A549 (cell line): Measurements from ENCODE around the gene SLC45A3.

Experiments
- CEBPB ChIP-seq, 2 experiments: fragments of >200 bp in 1 of 2; sonication (Bioruptor Twin) in 1 of 2; formaldehyde crosslinking in 1 of 2; IDR thresholded peaks; 2 replicates each; pipeline ENCODE4 v1.6.1; 2012 to 2016
- EHMT2 ChIP-seq: fragments of 200-600 bp; sonication (generic); IDR thresholded peaks from 2 replicates; pipeline ENCODE4 v1.6.1; 2016; ENCODE audit warnings: antibody characterized with exemption, low read depth, mild to moderate bottlenecking, moderate library complexity
- EP300 ChIP-seq, 2 experiments: fragments of >200 bp; sonication (Bioruptor Twin); formaldehyde crosslinking; IDR thresholded peaks; 2 replicates in 1 of 2; 3 replicates in 1 of 2; pipeline ENCODE4 v1.6.1; 2016 to 2017
- MYC ChIP-seq: IDR thresholded peaks from 2 replicates; pipeline ENCODE4 v1.6.1; 2012; ENCODE audit warnings: mild to moderate bottlenecking, inconsistent platforms, low read length, improper control_type of control experiment, borderline replicate concordance
- PHF8 ChIP-seq: fragments of 200-600 bp; sonication (generic); IDR thresholded peaks from 2 replicates; pipeline ENCODE4 v1.6.1; 2016; ENCODE audit warnings: low read depth, mild to moderate bottlenecking, antibody characterized with exemption, moderate library complexity, borderline replicate concordance
- POLR2A ChIP-seq: IDR thresholded peaks from 2 replicates; pipeline ENCODE4 v1.6.1; 2012; ENCODE audit warnings: mild to moderate bottlenecking, low read length
- RCOR1 ChIP-seq: fragments of 150-350 bp; IDR thresholded peaks from 2 replicates; pipeline ENCODE4 v1.6.1; 2014; ENCODE audit warnings: antibody characterized with exemption, low read length, low read depth
- RFX5 ChIP-seq: fragments of 450-650 bp; IDR thresholded peaks from 2 replicates; pipeline ENCODE4 v1.7.1; 2014; ENCODE audit warnings: antibody characterized with exemption, mild to moderate bottlenecking, moderate library complexity
- SMC3 ChIP-seq: fragments of >200 bp; sonication (Bioruptor Twin); formaldehyde crosslinking; IDR thresholded peaks from 3 replicates; pipeline ENCODE4 v1.6.1; 2018; ENCODE audit warnings: inconsistent platforms
- ZNF302 ChIP-seq: fragments of 250-450 bp; sonication (Bioruptor Pico); IDR thresholded peaks from 2 replicates; pipeline ENCODE4 v1.9.0; 2021; ENCODE audit warnings: inconsistent platforms, mild to moderate bottlenecking, moderate library complexity
- TF ChIP-seq, protein P1 (sequence below): fragments of >200 bp; sonication (Bioruptor Twin); formaldehyde crosslinking; IDR thresholded peaks from 3 replicates; pipeline ENCODE4 v1.5.1; 2016
- TF ChIP-seq, protein P2 (sequence below): IDR thresholded peaks from 2 replicates; pipeline ENCODE4 v1.6.1; 2012; ENCODE audit warnings: low read depth, borderline replicate concordance
- TF ChIP-seq, protein P3 (sequence below): fragments of 150-350 bp; IDR thresholded peaks from 2 replicates; pipeline ENCODE4 v1.6.1; 2014; ENCODE audit warnings: low read depth, mild to moderate bottlenecking, low read length
- TF ChIP-seq, protein P4 (sequence below): fragments of 450-650 bp; IDR thresholded peaks from 2 replicates; pipeline ENCODE4 v1.6.1; 2014; ENCODE audit warnings: antibody characterized with exemption

DNA sequence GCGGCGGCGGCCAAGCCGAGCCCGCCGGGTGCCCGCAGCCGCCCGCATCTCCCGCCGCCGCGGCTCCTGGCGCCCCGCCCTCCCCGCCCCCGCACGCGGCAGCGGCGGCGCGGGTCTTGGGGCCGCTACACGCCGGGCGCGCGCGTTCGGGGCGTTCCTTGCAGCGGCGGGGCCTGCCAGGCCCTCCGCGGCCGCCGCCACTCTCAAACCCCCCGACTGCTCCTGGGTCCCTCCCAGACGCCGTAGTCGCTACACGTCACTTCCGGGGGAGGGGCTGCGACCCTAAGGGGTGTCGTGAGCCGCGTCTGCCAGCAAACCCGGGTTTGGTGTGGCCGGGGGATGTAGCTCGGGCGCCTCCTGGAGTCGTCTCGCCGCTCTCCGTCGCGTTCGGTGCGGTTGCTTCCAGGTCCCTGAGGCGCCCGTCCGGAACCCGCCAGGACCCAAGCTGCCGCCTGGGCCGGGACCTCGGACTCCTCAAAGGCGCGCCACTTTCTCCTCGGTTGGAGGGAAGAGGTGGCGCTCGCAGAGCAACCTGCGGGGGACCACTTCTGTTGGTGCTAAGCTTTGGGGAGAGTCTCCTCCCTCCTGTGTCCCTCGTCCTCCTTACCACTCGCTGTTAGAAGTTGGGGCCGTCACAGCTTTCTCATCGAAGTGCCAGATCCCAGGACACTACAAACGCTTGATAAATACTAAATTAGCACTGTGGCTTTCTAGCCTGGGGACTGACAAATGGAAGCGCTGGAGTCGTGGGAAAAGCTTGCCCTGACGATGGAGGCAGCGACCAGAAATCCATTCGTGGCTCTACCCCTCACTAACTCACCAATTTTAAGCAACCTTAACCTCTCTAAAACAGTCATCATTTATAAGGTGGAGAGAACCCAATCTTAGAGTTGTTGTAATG, 48.3 kb downstream of the SLC45A3 start, which contains the start of gene ELK4:
- TF ChIP-seq POLR2A: peak; percentile 94
- TF ChIP-seq, protein P1, sequence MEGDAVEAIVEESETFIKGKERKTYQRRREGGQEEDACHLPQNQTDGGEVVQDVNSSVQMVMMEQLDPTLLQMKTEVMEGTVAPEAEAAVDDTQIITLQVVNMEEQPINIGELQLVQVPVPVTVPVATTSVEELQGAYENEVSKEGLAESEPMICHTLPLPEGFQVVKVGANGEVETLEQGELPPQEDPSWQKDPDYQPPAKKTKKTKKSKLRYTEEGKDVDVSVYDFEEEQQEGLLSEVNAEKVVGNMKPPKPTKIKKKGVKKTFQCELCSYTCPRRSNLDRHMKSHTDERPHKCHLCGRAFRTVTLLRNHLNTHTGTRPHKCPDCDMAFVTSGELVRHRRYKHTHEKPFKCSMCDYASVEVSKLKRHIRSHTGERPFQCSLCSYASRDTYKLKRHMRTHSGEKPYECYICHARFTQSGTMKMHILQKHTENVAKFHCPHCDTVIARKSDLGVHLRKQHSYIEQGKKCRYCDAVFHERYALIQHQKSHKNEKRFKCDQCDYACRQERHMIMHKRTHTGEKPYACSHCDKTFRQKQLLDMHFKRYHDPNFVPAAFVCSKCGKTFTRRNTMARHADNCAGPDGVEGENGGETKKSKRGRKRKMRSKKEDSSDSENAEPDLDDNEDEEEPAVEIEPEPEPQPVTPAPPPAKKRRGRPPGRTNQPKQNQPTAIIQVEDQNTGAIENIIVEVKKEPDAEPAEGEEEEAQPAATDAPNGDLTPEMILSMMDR: peak; percentile 57
- 0 out of 2 replicates have a peak, but pooled peaks have one; percentile 24 for TF ChIP-seq MYC
- TF ChIP-seq EHMT2: no peak
- peak; percentile 73 for TF ChIP-seq SMC3
- TF ChIP-seq, protein P2, sequence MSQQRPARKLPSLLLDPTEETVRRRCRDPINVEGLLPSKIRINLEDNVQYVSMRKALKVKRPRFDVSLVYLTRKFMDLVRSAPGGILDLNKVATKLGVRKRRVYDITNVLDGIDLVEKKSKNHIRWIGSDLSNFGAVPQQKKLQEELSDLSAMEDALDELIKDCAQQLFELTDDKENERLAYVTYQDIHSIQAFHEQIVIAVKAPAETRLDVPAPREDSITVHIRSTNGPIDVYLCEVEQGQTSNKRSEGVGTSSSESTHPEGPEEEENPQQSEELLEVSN: peak; percentile 54; the same call in 1 of the 2 replicates
- TF ChIP-seq, protein P3, sequence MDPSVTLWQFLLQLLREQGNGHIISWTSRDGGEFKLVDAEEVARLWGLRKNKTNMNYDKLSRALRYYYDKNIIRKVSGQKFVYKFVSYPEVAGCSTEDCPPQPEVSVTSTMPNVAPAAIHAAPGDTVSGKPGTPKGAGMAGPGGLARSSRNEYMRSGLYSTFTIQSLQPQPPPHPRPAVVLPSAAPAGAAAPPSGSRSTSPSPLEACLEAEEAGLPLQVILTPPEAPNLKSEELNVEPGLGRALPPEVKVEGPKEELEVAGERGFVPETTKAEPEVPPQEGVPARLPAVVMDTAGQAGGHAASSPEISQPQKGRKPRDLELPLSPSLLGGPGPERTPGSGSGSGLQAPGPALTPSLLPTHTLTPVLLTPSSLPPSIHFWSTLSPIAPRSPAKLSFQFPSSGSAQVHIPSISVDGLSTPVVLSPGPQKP: no peak
- TF ChIP-seq EP300 (IDR thresholded peaks at IDR 0.05): no peak
- no peak for TF ChIP-seq ZNF302 (CRISPR knock-in tag)
- no peak for TF ChIP-seq RCOR1
- TF ChIP-seq, protein P4, sequence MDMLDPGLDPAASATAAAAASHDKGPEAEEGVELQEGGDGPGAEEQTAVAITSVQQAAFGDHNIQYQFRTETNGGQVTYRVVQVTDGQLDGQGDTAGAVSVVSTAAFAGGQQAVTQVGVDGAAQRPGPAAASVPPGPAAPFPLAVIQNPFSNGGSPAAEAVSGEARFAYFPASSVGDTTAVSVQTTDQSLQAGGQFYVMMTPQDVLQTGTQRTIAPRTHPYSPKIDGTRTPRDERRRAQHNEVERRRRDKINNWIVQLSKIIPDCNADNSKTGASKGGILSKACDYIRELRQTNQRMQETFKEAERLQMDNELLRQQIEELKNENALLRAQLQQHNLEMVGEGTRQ: no peak
- TF ChIP-seq CEBPB (IDR thresholded peaks at IDR 0.05): no peak
- peak; percentile 40; the same call in 1 of the 2 replicates for TF ChIP-seq PHF8
- 0 out of 2 replicates have a peak, but pooled peaks have one; percentile 14 for TF ChIP-seq RFX5
